ENCODE results near the gene CLDN2. TPM values are rescaled to one million over a fixed set of nuclear protein-coding genes. Genes with fewer than 3 reads are reported as not detected.
A peak's percentile ranks its signal among the peaks of the same experiment; 100 is the strongest.
"Not testable (repeated sequence)": the region's sequence is repeated elsewhere in the genome, so short reads cannot be mapped to it uniquely, and the experiment has no call there.

Gene CLDN2, protein sequence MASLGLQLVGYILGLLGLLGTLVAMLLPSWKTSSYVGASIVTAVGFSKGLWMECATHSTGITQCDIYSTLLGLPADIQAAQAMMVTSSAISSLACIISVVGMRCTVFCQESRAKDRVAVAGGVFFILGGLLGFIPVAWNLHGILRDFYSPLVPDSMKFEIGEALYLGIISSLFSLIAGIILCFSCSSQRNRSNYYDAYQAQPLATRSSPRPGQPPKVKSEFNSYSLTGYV
- polyA plus RNA-seq (2013, experiment 1 of 2) = 0.35 TPM
- 0.35 TPM for polyA plus RNA-seq (2013, experiment 2 of 2)

- Histone ChIP-seq H3K4me2 (ENCODE audit: insufficient read depth, low read length, poor library complexity, severe bottlenecking) (peak within 1 kb of the TSS; percentile 14), H3K9me3 (replicated peaks in 1 of 2; ENCODE audit: control insufficient read depth in 2 of 2, insufficient read depth in 1 of 2, low read depth in 1 of 2, low read length in 2 of 2) (no peaks in the 10 kb centered on the region), H3K27me3 (ENCODE audit: control insufficient read depth in 3 of 3, insufficient read depth in 3 of 3, low read depth in 1 of 3, low read length in 3 of 3) (peaks cover 0 to 32% (median 0%) of the 10 kb centered on the region in 3 experiments), H3K79me1 (ENCODE audit: low read depth, low read length) (no peaks in the 10 kb centered on the region), H3K23ac (ENCODE audit: low read depth, low read length, poor library complexity) (no peak within 1 kb of the TSS), H2BK15ac (ENCODE audit: low read length) (no peak within 1 kb of the TSS), H3K18ac (ENCODE audit: low read length) (peak within 1 kb of the TSS; percentile 81), H2AK5ac (ENCODE audit: low read depth, low read length) (no peak within 1 kb of the TSS), H4K8ac (ENCODE audit: low read depth, low read length) (no peak within 1 kb of the TSS), H2BK120ac (ENCODE audit: low read depth, low read length) (no peak within 1 kb of the TSS), H4K91ac (ENCODE audit: low read depth, low read length, poor library complexity) (no peak within 1 kb of the TSS), H3K27ac (replicated peaks; ENCODE audit: low read length) (peak within 1 kb of the TSS; percentile 68), H2AFZ (ENCODE audit: low read length) (no peak within 1 kb of the TSS), H2BK5ac (ENCODE audit: low read length) (peak within 1 kb of the TSS; percentile 90), H3K14ac (ENCODE audit: low read length) (no peak within 1 kb of the TSS), H3K36me3 (replicated peaks in 1 of 2; ENCODE audit: control insufficient read depth in 2 of 2, insufficient read depth in 2 of 2, low read length in 2 of 2) (no peaks in the 10 kb centered on the region), H2BK12ac (ENCODE audit: low read length) (no peak within 1 kb of the TSS), H3K4ac (ENCODE audit: low read length) (no peak within 1 kb of the TSS), H3K4me1 (ENCODE audit: control insufficient read depth in 2 of 2, insufficient read depth in 1 of 2, low read depth in 1 of 2, low read length in 2 of 2) (peaks cover 6 to 11% of the 10 kb centered on the region in 2 donors), H3K4me3 (ENCODE audit: low read length in 2 of 2) (no peak within 1 kb of the TSS), H3K9ac (ENCODE audit: low read depth, low read length, poor library complexity) (no peak within 1 kb of the TSS)
- peak; percentile 75 for DNase-seq (ENCODE audit: low spot score)
- WGBS, 2 donors (ENCODE audit: extremely low coverage in 2 of 2, insufficient read length in 2 of 2, insufficient replicate concordance in 1 of 2) = no CpG with 5 or more reads among the region's 2 CpGs
Measured at GRCh38 chrX:106919932-106920452, at the start of gene CLDN2. Gene CLDN2 (plus strand): TSS chrX:106920402. CDS start chrX:106928229, 7,827 bp downstream.

GRCh38 chrX:106872796-106873195 lies 47.4 kb upstream of the CLDN2 start:
- not testable (repeated sequence) for H2BK5ac ChIP-seq (ENCODE audit: low read length); H3K9ac ChIP-seq (ENCODE audit: low read depth, low read length, poor library complexity); H2AFZ ChIP-seq (ENCODE audit: low read length); H2BK120ac ChIP-seq (ENCODE audit: low read depth, low read length); H2BK12ac ChIP-seq (ENCODE audit: low read length); H3K27ac ChIP-seq (replicated peaks; ENCODE audit: low read length); H3K14ac ChIP-seq (ENCODE audit: low read length); H3K4ac ChIP-seq (ENCODE audit: low read length); H3K4me1 ChIP-seq (ENCODE audit: control insufficient read depth in 2 of 2, insufficient read depth in 1 of 2, low read depth in 1 of 2, low read length in 2 of 2); H3K79me1 ChIP-seq (ENCODE audit: low read depth, low read length); H4K8ac ChIP-seq (ENCODE audit: low read depth, low read length); H3K18ac ChIP-seq (ENCODE audit: low read length); H2AK5ac ChIP-seq (ENCODE audit: low read depth, low read length); H3K27me3 ChIP-seq (ENCODE audit: control insufficient read depth in 3 of 3, insufficient read depth in 3 of 3, low read depth in 1 of 3, low read length in 3 of 3); H3K4me3 ChIP-seq (ENCODE audit: low read length in 2 of 2); H4K91ac ChIP-seq (ENCODE audit: low read depth, low read length, poor library complexity); H2BK15ac ChIP-seq (ENCODE audit: low read length); DNase-seq (ENCODE audit: low spot score); H3K36me3 ChIP-seq (replicated peaks in 1 of 2; ENCODE audit: control insufficient read depth in 2 of 2, insufficient read depth in 2 of 2, low read length in 2 of 2); H3K4me2 ChIP-seq (ENCODE audit: insufficient read depth, low read length, poor library complexity, severe bottlenecking); H3K9me3 ChIP-seq (replicated peaks in 1 of 2; ENCODE audit: control insufficient read depth in 2 of 2, insufficient read depth in 1 of 2, low read depth in 1 of 2, low read length in 2 of 2); H3K23ac ChIP-seq (ENCODE audit: low read depth, low read length, poor library complexity)
- WGBS, 2 donors (ENCODE audit: extremely low coverage in 2 of 2, insufficient read length in 2 of 2, insufficient replicate concordance in 1 of 2) = no CpG with 5 or more reads among the region's 2 CpGs

DNA sequence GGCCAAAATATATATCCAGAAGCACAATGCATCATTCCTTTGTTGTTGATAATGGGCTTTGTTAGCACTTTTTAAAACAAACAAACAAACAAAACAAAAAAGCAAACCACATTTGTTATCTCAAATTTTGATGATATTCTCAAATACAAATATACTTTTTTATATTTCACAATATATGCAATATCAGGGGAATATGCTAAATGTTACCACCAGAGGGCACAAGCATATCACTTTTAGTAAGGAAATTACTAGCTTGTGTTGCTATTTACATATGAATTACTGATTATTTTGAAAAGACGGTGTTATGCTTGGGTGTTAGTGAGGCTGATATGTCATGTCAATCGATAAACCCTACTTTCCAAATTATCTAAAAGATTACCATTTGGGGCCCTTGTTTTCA lies 46.1 kb upstream of the CLDN2 start:
- no peak overlapping the region for H2AK5ac ChIP-seq (ENCODE audit: low read depth, low read length)

DNA sequence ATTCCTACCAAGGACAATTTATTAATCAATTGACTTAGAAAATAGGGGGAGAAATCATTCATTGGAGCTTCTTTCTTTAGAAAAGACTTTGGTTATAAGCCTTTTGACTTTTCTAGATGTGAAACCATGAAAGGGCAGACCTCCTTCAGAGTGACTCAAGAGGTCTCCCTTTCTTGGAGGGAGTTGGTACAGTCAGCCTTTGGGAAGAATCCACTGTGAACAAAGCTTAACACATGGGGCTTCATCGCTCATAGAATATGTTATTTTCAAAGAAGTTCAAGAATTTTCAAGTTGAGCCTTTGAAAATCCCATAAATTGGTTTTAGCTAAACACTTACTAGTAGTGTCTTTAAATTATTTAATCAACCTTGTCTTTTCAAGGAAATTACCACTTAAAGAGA lies 45.1 kb upstream of the CLDN2 start:
- no peak overlapping the region for H2AK5ac ChIP-seq (ENCODE audit: low read depth, low read length)
- no peak overlapping the region for H3K23ac ChIP-seq (ENCODE audit: low read depth, low read length, poor library complexity)
- no peak overlapping the region for H4K8ac ChIP-seq (ENCODE audit: low read depth, low read length)
- no peak overlapping the region for H2BK15ac ChIP-seq (ENCODE audit: low read length)
- no peaks in the 10 kb centered on the region for H3K4me1 ChIP-seq (ENCODE audit: control insufficient read depth in 2 of 2, insufficient read depth in 1 of 2, low read depth in 1 of 2, low read length in 2 of 2)
- H4K91ac ChIP-seq (ENCODE audit: low read depth, low read length, poor library complexity) = no peak overlapping the region
- no peak for DNase-seq (ENCODE audit: low spot score)
- no peak overlapping the region for H2AFZ ChIP-seq (ENCODE audit: low read length)
- H2BK120ac ChIP-seq (ENCODE audit: low read depth, low read length) = no peak overlapping the region
- H3K9ac ChIP-seq (ENCODE audit: low read depth, low read length, poor library complexity) = no peak overlapping the region
- H2BK12ac ChIP-seq (ENCODE audit: low read length) = no peak overlapping the region
- no peak overlapping the region for H3K4me3 ChIP-seq (ENCODE audit: low read length in 2 of 2)
- no peak overlapping the region for H3K27ac ChIP-seq (replicated peaks; ENCODE audit: low read length)
- no peak overlapping the region for H3K4me2 ChIP-seq (ENCODE audit: insufficient read depth, low read length, poor library complexity, severe bottlenecking)
- no peaks in the 10 kb centered on the region for H3K79me1 ChIP-seq (ENCODE audit: low read depth, low read length)
- H3K27me3 ChIP-seq (ENCODE audit: control insufficient read depth in 3 of 3, insufficient read depth in 3 of 3, low read depth in 1 of 3, low read length in 3 of 3) = no peaks in the 10 kb centered on the region
- H3K18ac ChIP-seq (ENCODE audit: low read length) = no peak overlapping the region
- H2BK5ac ChIP-seq (ENCODE audit: low read length) = no peak overlapping the region
- no CpG with 5 or more reads among the region's 1 CpG for WGBS, 2 donors (ENCODE audit: extremely low coverage in 2 of 2, insufficient read length in 2 of 2, insufficient replicate concordance in 1 of 2)
- H3K36me3 ChIP-seq (replicated peaks in 1 of 2; ENCODE audit: control insufficient read depth in 2 of 2, insufficient read depth in 2 of 2, low read length in 2 of 2) = no peaks in the 10 kb centered on the region
- no peak overlapping the region for H3K14ac ChIP-seq (ENCODE audit: low read length)
- no peak overlapping the region for H3K4ac ChIP-seq (ENCODE audit: low read length)
- no peaks in the 10 kb centered on the region for H3K9me3 ChIP-seq (replicated peaks in 1 of 2; ENCODE audit: control insufficient read depth in 2 of 2, insufficient read depth in 1 of 2, low read depth in 1 of 2, low read length in 2 of 2)

More for the DNA sequence above, 46.1 kb upstream of the CLDN2 start:
- Histone ChIP-seq H4K8ac (ENCODE audit: low read depth, low read length) (no peak overlapping the region), H2BK120ac (ENCODE audit: low read depth, low read length) (no peak overlapping the region), H4K91ac (ENCODE audit: low read depth, low read length, poor library complexity) (no peak overlapping the region), H3K4me3 (ENCODE audit: low read length in 2 of 2) (no peak overlapping the region), H3K9me3 (replicated peaks in 1 of 2; ENCODE audit: control insufficient read depth in 2 of 2, insufficient read depth in 1 of 2, low read depth in 1 of 2, low read length in 2 of 2) (no peaks in the 10 kb centered on the region), H3K9ac (ENCODE audit: low read depth, low read length, poor library complexity) (no peak overlapping the region), H3K27ac (replicated peaks; ENCODE audit: low read length) (no peak overlapping the region), H3K23ac (ENCODE audit: low read depth, low read length, poor library complexity) (no peak overlapping the region), H3K4ac (ENCODE audit: low read length) (no peak overlapping the region), H2BK5ac (ENCODE audit: low read length) (no peak overlapping the region), H2BK15ac (ENCODE audit: low read length) (no peak overlapping the region), H3K36me3 (replicated peaks in 1 of 2; ENCODE audit: control insufficient read depth in 2 of 2, insufficient read depth in 2 of 2, low read length in 2 of 2) (no peaks in the 10 kb centered on the region), H3K14ac (ENCODE audit: low read length) (no peak overlapping the region), H2BK12ac (ENCODE audit: low read length) (no peak overlapping the region), H3K18ac (ENCODE audit: low read length) (no peak overlapping the region), H2AFZ (ENCODE audit: low read length) (no peak overlapping the region), H3K4me2 (ENCODE audit: insufficient read depth, low read length, poor library complexity, severe bottlenecking) (no peak overlapping the region), H3K4me1 (ENCODE audit: control insufficient read depth in 2 of 2, insufficient read depth in 1 of 2, low read depth in 1 of 2, low read length in 2 of 2) (no peaks in the 10 kb centered on the region), H3K79me1 (ENCODE audit: low read depth, low read length) (no peaks in the 10 kb centered on the region), H3K27me3 (ENCODE audit: control insufficient read depth in 3 of 3, insufficient read depth in 3 of 3, low read depth in 1 of 3, low read length in 3 of 3) (peaks cover 0 to 2% (median 0%) of the 10 kb centered on the region in 3 experiments)
- no CpG with 5 or more reads among the region's 2 CpGs for WGBS, 2 donors (ENCODE audit: extremely low coverage in 2 of 2, insufficient read length in 2 of 2, insufficient replicate concordance in 1 of 2)
- DNase-seq (ENCODE audit: low spot score) = no peak
